GM19397 (cell line): ENCODE results near the gene SPRYD7.
"Not testable (repeated sequence)": the region's sequence is repeated elsewhere in the genome, so short reads cannot be mapped to it uniquely, and the experiment has no call there.

Experiments used
- ATAC-seq: cut with Tn5 transposase; IDR thresholded peaks from one replicate; pipeline ENCODE4 v1.9.1; 2021; ENCODE audit warnings: mild to moderate bottlenecking, moderate library complexity; ENCODE audit not compliant: unreplicated experiment

SPRYD7 gene

DNA sequence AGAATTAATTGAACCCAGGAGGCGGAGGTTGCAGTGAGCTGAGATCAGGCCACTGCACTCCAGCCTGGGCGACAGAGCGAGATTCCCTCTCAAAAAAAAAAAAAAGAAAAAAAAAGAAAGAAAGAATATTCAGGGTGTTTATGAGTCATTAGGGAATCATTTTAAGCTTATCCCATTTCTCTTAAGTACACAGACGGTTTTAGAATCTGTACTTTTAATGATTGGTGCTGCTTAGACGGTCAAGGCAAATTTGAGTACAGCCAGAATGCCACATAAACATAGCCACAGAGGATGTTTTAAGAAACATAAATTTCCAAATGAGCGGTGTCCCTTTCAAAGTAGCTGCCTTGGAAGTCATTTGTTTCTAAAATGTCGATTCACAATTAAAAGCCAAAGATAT lies 2.6 kb downstream of the SPRYD7 start:
- no peak for ATAC-seq

DNA sequence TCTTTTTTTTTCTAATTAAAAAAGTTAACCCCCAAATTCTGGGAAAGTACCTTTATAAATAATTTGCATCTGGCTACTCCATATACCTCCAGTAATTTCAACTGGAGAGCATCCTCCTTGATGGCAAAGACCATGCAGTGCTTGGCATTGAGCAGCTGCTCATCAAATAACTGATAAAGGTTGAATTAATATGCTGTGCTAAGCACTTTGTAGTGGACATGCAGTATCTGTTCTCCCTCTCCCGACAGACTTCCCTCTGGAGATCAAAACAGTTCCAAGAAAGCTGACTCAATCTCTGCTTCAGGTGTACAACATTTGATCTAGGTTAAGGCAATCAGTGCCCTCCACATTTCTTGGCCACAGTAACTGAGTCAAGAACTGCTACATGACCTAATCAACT lies 3.3 kb downstream of the SPRYD7 start:
- ATAC-seq = no peak

DNA sequence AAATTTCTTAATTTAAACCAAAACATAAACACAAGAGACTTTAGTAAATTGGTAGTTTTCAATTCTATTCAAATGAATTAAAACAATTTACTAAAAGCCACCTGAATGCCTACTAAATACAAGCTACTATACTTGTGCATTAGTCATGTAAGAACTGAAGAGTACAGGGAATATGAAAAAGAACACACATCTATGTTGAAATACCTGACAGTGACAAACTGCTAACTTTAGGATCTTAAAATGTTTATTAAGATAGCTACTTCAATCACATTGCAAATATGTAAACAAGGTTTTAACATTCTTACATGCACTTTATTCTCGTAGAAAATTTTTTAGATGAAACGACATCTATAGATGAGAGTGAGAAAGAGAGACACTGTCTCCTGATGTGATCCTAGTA lies 4.1 kb downstream of the SPRYD7 start:
- ATAC-seq = no peak

DNA sequence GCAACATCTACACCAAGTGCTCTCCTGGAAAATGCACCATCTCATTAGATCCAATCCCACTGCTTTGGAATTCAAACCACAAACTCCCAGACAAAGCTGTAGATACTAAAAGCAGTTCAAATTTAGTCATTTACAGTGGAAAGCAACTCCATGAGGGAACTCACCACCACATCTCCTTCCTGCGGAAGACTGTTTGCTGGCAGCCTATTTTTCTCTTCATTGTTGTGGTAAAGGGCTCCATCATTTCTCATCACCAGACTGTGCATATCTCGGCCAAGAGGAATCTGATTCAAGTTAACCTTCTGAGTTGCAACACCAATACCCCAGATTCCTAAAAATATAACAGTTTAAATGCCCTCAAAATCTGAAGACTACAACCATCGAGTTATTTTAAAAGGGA lies 8.4 kb downstream of the SPRYD7 start:
- ATAC-seq = no peak

DNA sequence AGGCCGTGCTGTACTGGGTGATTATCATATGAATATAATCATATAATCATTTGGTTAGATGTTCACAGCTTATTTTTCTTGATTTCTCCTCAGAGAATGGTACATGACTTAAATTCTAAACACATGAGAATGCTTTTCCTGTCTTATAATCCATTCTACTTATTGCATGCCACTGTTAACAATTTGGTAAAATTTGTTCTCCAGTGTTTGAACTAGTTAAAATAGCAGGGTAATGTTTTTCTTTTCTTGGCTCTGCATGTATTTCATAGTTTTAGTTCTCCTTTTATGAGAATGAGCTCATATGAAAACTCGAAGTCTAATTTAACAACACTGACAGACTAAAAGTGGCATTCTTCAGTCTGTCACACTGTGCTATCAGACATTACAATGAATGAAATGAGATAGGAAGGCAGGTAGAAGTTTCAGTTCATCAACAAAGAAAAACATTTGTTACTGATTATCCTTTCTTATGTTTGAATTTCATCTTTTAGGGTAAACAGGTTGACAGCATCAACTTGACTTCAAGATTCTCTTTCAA lies 10.2 kb downstream of the SPRYD7 start:
- ATAC-seq = no peak

DNA sequence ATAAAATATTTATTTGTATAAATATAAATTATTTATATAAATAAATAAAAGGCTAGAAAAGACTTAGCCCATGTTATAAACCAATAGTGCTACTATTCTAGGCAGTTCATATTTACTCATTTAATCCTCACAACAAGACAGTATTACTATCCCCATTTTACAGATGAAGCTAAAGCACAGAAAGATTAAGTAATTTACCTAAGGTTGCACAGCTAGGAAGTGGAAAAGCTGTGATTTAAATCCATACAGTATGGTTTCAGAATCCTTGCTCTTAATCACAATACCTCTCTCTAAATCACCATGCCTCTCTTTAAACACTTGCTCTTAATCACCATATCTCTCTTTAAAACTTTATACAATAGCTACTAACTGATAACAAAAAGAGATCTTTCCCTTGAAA lies 13.8 kb downstream of the SPRYD7 start:
- no peak for ATAC-seq

DNA sequence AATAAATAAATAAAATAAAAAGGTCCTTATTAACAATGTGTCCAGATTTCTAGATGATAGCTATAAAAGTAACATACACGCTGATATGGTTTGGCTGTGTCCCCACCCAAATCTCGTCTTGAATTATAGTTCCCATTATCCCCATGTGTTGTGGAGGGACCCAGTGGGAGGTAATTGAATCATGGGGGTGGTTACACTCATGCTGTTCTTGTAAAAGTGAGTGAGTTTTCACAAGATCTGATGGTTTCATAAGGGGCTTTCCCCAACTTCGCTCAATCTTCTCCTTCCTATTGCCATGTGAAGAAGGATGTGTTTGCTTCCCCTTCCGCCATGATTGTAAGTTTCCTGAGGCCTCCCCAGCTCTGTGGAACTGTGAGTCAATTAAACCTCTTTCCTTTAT lies 15.2 kb downstream of the SPRYD7 start:
- not testable (repeated sequence) for ATAC-seq

DNA sequence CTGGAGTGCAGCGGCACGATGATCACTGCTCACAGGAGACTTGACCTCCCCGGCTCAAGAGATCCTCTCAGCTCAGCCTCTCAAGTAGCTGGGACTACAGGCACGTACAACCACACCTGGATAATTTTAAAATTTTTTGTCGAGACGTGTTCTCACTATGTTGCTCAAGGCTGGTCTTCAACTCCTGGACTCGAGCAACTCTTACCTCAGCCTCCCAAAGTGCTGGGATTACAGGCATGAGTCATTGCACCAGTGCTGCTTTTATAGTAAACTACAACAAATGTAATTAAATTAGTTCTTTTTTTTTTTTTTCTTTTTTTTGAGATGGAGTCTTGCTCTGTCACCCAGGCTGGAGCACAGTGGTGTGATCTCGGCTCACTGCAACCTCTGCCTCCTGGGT lies 18.0 kb downstream of the SPRYD7 start:
- not testable (repeated sequence) for ATAC-seq

DNA sequence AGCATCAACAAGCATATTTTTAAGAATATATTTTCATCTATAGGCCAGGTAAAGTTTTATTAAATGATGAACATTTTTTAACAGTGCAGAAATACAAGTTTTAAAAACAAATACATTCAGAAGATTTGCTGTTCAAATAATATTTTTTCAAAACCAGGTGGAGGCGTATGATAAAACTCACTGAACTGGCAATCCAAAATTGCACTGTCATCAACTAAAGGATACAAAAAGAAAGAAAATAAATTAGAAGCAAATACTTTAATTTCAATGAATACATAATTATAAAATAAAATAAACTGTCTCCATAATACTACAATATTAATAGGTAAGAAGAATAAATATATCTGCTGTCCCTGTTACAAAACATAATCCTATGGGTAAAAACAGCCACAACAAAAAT lies 21.2 kb downstream of the SPRYD7 start:
- no peak for ATAC-seq

DNA sequence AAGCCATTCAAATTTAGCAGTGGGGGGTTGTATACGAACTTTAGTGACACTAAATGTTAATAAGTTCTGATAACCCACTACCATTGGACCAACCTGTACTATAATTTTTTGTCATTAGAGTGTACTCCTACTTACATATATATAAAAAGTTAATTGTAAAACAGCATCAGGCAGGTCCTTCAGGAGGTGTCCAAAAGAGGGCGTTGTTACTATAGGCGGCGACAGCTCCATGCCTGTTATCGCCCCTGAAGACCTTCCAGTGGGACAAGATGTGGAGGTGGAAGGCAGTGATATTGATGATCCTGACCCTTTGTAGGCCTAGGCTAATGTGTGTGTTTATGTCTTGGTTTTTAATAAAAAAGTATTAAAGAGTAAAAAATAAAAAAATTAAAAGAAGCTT lies 27.5 kb downstream of the SPRYD7 start:
- no peak for ATAC-seq

DNA sequence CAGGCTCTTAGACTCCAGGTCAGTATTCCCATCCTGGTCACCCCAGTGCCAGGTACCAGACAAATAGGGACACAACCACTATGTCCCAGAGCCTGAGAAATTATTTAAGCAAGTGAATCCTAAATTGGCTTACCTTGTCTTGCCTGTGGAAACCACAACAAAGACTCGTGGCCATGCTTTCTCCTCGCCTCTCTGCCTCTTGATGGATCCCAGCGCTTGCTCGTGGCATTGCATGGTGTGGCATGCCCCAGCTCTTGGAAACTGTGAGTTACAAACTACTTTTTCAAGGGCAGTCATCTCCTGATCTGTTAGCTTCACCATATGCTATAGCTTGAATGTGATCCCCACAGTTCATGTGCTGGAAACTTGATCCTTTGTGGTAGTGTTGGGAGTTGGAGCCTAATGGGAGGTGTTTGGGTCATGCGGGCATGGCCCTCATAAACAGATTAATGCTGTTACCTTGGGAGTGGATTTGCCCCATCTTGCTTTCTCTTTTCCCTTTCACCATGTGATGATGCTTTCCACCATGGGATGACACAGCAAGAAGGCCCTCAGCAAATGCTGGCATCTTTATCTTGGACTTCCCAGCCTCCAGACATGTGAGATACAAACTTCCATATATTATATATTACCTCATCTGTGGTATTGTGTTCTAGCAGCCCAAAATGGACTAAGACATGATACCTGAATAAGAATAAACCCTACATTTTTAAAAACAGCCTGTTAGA lies 31.2 kb downstream of the SPRYD7 start:
- ATAC-seq = no peak

DNA sequence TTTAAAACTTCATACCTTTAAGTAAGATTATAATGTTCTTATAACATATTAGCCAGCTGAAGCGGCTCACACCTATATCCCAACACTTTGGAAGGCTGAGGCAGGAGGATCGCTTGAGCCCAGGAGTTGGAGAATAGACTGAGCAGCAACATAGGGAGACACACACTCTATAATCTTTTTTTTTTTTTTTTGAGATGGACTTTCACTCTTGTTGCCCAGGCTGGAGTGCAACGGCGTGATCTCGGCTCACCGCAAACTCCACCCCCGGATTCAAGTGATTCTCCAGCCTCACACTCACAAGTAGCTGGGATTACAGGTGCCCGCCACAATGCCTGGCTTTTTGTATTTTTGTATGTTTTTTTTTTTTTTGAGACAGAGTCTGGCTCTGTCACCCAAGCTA lies 37.3 kb downstream of the SPRYD7 start:
- ATAC-seq = no peak

DNA sequence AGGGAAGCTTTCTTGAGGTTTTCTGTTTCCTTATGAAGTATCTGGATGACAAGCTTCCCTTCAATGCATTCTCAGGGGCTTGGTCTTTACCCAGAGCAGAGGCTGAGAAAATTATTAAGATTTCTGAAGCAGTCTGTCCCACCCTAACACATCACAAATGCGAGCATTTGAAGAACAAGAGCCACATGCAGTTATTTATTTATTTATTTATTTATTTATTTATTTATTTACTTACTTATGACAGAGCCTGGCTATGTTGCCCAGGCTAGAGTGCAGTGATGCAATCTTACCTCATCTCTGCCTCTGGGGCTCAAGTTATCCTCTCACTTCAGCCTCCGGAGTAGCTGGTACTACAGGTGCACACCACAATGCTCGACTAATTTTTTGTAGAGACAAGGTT lies 38.4 kb downstream of the SPRYD7 start:
- no peak for ATAC-seq

DNA sequence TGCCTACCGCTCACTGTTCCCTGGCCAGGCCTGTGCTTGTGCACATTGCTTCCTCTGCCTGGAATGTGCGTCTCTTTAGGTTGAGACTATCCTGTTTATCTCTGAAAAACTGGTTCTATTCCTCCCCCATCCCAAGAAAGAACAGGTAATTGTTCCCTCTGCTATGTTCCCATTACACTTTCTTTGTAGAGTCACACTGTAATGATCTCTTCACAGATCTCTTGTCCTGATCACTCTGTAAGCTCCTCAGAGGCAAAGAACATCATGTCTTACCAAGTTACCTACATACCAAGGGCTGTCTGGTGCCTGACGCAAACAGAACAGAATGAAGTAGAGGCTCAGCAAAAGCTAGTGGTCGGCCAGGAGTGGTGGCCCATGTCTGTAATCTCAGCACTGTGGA lies 40.3 kb downstream of the SPRYD7 start:
- no peak for ATAC-seq

DNA sequence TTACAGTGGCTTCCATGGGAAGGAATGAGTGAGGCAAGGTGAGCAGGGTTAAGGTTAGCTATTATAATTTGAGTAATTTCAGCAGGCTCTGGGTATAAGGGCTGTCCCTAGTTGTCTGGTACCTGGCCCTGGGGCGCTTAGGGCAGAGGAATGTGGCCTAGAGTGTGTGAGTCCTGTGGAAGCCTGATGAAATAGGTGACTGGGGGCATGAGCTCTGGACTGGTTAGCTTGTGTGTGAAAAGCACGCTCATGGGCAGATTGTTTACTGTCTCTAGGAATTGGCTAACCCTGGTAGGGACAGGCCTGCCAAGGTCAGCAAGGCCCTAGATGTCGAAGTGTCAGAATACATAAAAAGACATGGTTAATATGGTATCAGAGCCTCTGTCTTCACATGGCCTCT lies 42.5 kb downstream of the SPRYD7 start:
- no peak for ATAC-seq

DNA sequence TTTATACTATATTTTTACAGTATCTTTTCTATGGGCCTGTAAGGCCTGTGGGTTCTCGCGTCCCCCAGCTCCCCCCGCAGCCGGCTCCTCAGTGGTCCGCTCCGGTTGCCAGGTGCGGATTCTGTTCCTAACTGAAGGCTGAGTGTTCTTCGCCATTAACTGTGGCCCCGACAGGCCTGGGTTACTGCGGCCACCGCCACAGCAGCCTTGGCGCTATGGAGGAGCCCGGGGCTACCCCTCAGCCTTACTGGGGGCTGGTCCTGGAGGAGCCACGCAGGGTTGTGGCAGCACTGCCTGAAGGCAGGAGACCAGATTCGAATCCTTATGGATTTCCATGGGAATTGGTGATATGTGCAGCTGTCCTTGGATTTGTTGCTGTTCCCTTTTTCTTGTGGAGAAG lies 45.8 kb downstream of the SPRYD7 start:
- ATAC-seq = no peak

DNA sequence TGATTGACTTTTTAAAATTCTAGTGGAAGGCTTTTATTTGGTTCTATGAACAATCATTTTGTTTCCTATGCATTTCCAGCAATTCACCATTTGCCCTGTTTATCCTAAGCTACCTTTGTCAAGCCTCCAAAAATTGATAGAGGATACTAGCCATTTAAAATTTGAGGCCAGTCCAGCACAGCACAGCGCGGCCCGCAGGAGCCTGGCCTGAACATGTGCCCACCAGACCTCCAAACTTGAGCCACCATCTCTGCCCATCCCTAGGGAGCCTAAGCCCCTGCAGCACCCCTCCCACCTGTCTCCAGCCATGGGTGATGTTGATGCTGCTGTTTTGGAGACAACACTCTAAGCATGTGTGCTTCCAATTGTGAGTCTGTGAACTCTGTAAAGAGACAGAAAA lies 57.5 kb downstream of the SPRYD7 start:
- no peak for ATAC-seq

DNA sequence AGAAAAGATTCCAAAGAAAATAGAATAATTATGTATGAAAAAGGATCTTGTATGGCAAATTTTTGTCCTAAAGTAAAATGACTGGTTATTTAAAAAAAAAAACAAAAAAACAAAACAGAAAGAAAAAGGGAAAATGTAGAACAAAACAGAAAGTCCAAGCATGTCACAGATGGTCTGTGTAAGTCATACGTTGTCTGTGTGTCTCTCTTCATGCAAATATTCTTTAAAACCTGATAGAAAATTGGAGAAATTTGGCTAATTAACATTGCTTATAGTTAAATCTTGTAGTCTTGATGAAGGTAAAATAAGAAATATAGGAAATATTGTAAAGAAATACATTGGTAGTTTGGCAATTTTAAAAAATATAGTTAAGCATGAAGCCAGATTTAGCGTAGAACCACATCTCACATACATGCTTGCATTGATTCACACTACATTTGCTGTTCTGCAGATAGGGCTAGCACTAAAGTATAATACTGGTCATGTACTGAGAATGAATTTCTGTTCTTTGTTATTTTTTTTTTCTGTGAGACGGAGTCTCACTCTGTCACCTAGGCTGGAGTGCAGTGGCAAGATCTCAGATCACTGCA lies 58.4 kb downstream of the SPRYD7 start:
- no peak for ATAC-seq

DNA sequence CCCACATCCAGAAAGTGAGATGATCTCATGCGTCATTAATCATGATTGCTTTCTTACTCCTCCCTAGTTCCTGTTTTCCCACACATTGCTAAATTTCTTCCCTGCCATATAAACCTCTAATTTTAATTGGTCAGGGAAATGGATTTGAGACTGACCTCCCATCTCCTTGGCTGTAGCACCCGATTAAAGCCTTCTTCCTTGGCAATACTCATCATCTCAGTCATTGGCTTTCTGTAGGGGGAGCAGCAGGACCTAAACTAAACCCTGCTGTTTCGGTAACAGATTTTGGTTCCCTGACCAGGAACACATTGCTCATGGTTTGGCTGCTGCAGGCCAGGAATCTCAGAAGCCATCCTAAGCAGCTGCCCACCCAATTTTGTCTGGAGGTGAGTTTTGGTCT lies 61.7 kb downstream of the SPRYD7 start:
- ATAC-seq = no peak

DNA sequence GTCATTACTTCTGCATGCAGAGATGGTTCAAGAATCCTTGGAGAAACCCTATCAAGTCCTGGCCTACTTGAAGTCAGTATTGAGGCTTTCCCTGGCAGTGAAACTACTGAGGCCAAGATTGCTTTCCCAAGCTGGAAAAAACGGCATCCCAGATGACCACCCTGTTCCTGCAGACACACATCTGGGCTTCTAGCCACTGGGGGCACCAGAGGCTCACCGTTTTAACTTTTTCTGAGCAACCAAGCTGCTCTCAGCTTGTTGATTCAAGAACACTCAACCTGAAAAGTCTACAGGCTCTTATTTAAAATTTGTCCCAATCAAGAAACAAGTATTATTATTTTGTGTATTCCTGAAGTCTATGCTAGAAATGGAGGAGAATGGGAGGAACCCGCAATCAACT lies 66.6 kb downstream of the SPRYD7 start:
- no peak for ATAC-seq

DNA sequence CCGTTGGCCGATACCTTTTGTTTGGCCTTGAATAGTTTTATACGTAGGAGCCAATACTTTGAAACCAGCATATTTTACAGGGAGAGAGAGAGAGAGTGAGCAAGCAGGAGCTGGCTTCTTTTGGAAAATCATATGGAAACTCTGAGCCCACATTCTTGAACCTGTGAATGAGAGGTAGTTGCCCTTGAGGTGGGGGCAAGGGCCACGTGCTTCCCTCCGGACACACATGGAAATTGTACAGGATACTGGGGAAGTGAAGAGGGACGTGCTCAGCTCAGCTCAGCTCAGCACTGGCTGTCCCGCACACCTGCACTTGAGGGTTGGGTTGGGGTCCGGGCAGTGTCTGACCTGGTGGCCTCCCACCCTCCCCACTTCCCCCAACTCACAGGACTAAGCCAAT lies 68.3 kb downstream of the SPRYD7 start:
- no peak for ATAC-seq

DNA sequence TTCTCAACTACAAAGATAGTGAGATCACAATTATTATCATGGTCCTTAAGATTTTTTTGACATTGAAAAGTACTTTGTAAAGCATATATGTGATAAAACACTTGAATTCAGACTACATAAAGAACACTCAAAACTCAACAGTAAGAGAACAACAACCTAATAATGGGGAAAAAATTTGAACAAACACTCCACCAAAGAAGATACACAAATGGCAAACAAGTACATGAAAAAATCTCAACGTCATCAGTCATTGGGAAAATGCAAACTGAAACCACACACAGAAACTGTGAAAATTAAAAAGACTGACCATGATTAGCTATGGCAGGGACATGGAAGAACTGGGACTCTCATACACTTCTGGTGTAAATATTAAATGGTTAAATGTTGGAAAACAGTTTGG lies 70.9 kb downstream of the SPRYD7 start:
- no peak for ATAC-seq

DNA sequence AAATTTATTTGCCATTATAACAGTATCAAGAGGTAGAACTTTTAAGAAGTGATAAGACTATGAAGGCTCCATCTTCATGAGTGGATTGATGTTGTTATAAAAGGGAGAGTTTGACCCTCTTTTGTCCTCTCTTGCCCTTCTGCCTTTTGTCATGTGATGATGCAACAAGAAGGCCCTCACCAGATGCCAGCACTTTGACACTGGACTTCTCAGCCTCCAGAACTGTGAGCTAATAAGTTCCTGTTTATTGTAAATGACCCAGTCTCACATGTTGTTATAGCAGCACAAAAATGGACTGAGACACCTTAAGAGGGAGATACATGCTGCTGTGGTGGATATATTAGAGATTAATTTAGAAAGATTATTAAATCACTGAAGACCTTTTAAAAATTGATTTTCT lies 71.6 kb downstream of the SPRYD7 start:
- no peak for ATAC-seq
